H1 (cell line): ENCODE results near the gene KCTD10. TPM values are rescaled to one million over a fixed set of nuclear protein-coding genes. Genes with fewer than 3 reads are reported as not detected.
A peak's percentile ranks its signal among the peaks of the same experiment; 100 is the strongest.

Experiments
- CHD7 ChIP-seq: fragments of 300-600 bp; sonication (generic); IDR thresholded peaks from 2 replicates; pipeline ENCODE4 v1.7.1; 2012; ENCODE audit warnings: low read length, moderate library complexity, mild to moderate bottlenecking, inconsistent platforms; ENCODE audit not compliant: insufficient replicate concordance
- CTBP2 ChIP-seq: IDR thresholded peaks from 2 replicates; pipeline ENCODE4 v1.7.0; 2011; ENCODE audit warnings: borderline replicate concordance, mild to moderate bottlenecking, moderate library complexity, mixed read lengths, low read length; ENCODE audit not compliant: insufficient read depth, insufficient read length
- POLR2A ChIP-seq, 2 experiments: IDR thresholded peaks; 1 replicate in 1 of 2; 2 replicates in 1 of 2; pipeline ENCODE4 v1.6.1; 2011; ENCODE audit warnings: low read depth in 2 of 2, low read length in 2 of 2, mild to moderate bottlenecking in 2 of 2; ENCODE audit errors: control extremely low read depth in 1 of 2
- SAP30 ChIP-seq: fragments of 300-600 bp; sonication (generic); IDR thresholded peaks from 2 replicates; pipeline ENCODE4 v1.7.1; 2012; ENCODE audit warnings: low read length, moderate library complexity, mild to moderate bottlenecking, inconsistent platforms; ENCODE audit not compliant: insufficient read depth, insufficient replicate concordance
- polyA plus RNA-seq, 7 experiments: library from polyadenylated mRNA; depleted of rRNA in 3 of 7; stranded (reverse) in 5 of 7; unstranded in 2 of 7; fragments of >200 nt in 5 of 7; fragments of 200-250 nt in 2 of 7; gene quantifications; 1 replicate in 5 of 7; 2 replicates in 1 of 7; 4 replicates in 1 of 7; pipeline versions ENCODE4 v1.2.1 to v1.2.3, GENCODE V29; 2011 to 2013; ENCODE audit warnings: missing spikeins in 2 of 7, mixed read lengths in 2 of 7
- total RNA-seq: library from RNA; stranded (reverse); fragmentation: NEBNext Ultra II Directional; extraction: Animal tissue kit (Norgen Biotek cat#: 25700); gene quantifications from 2 replicates; pipeline ENCODE4 v1.2.1, GENCODE V29; 2021

The KCTD10 gene
- total and polyA plus RNA-seq, 2 of the 8 experiments (the other 6 are each of a cell fraction or from before 2014, with no cell fraction given), result 45.3 to 52.4 TPM

GRCh38 chr12:109459247-109459646 is 17.9 kb downstream of the KCTD10 start (continued):
- TF ChIP-seq CHD7 (peak; percentile 15), SAP30 (peak; percentile 13), CTBP2 (no peak), POLR2A (IDR thresholded peaks at IDR 0.05; ENCODE audit: control extremely low read depth in 1 of 2, low read depth in 2 of 2, low read length in 2 of 2) (peak in 1 of 2 experiments; percentile 32; a peak in 2 of 3 replicates)
- TF ChIP-seq, all 59 proteins: peak for 3
